Measurements from ENCODE around the gene SIRT2.

Gene SIRT2

GRCh38 chr19:38921420-38922274, 22.2 kb upstream of the SIRT2 start:
- Histone ChIP-seq H3K36me3 (ENCODE audit: low read length) (no peaks in the 10 kb centered on the region), H4K20me1 (ENCODE audit: low read depth, low read length) (no peaks in the 10 kb centered on the region), H2AFZ (ENCODE audit: low read depth, low read length, severe bottlenecking) (no peak overlapping the region), H3K27me3 (ENCODE audit: low read length) (no peaks in the 10 kb centered on the region), H3K79me2 (ENCODE audit: insufficient read depth, low read length) (no peaks in the 10 kb centered on the region), H3K9ac (ENCODE audit: low read length) (no peak overlapping the region), H3K9me3 (ENCODE audit: insufficient read depth, low read length) (no peaks in the 10 kb centered on the region), H3F3A (ENCODE audit: insufficient read depth) (no peaks in the 10 kb centered on the region), H3K9me2 (replicated peaks; ENCODE audit: insufficient read depth, low read length) (no peaks in the 10 kb centered on the region), H3K4me2 (ENCODE audit: low read depth, low read length, poor library complexity, severe bottlenecking) (no peak overlapping the region), H3K27ac (ENCODE audit: low read depth, low read length) (no peak overlapping the region), H3K4me3 (ENCODE audit: insufficient read depth, low read length, poor library complexity, severe bottlenecking) (no peak overlapping the region)
- TF ChIP-seq CTCF (IDR thresholded peaks at IDR 0.05; ENCODE audit: insufficient read depth, low read length, poor library complexity, severe bottlenecking) = no peak
- no peak for TF ChIP-seq EZH2phosphoT487 (conservative IDR thresholded peaks at IDR 0.05; ENCODE audit: low read length)

GRCh38 chr19:38920602-38921419, 21.4 kb upstream of the SIRT2 start:
- Histone ChIP-seq H3K4me3 (ENCODE audit: insufficient read depth, low read length, poor library complexity, severe bottlenecking) (no peak overlapping the region), H4K20me1 (ENCODE audit: low read depth, low read length) (no peaks in the 10 kb centered on the region), H3K9ac (ENCODE audit: low read length) (no peak overlapping the region), H3K79me2 (ENCODE audit: insufficient read depth, low read length) (no peaks in the 10 kb centered on the region), H3K9me2 (replicated peaks; ENCODE audit: insufficient read depth, low read length) (no peaks in the 10 kb centered on the region), H2AFZ (ENCODE audit: low read depth, low read length, severe bottlenecking) (no peak overlapping the region), H3K9me3 (ENCODE audit: insufficient read depth, low read length) (no peaks in the 10 kb centered on the region), H3K36me3 (ENCODE audit: low read length) (no peaks in the 10 kb centered on the region), H3K4me2 (ENCODE audit: low read depth, low read length, poor library complexity, severe bottlenecking) (no peak overlapping the region), H3K27ac (ENCODE audit: low read depth, low read length) (no peak overlapping the region), H3K27me3 (ENCODE audit: low read length) (no peaks in the 10 kb centered on the region), H3F3A (ENCODE audit: insufficient read depth) (no peaks in the 10 kb centered on the region)
- TF ChIP-seq CTCF (IDR thresholded peaks at IDR 0.05; ENCODE audit: insufficient read depth, low read length, poor library complexity, severe bottlenecking) = no peak
- TF ChIP-seq EZH2phosphoT487 (conservative IDR thresholded peaks at IDR 0.05; ENCODE audit: low read length) = no peak

- Histone ChIP-seq H3K79me2 (ENCODE audit: insufficient read depth, low read length) (no peaks in the 10 kb centered on the region), H3K27me3 (ENCODE audit: low read length) (no peaks in the 10 kb centered on the region), H3K27ac (ENCODE audit: low read depth, low read length) (no peak overlapping the region), H3F3A (ENCODE audit: insufficient read depth) (no peaks in the 10 kb centered on the region), H2AFZ (ENCODE audit: low read depth, low read length, severe bottlenecking) (no peak overlapping the region), H3K4me3 (ENCODE audit: insufficient read depth, low read length, poor library complexity, severe bottlenecking) (no peak overlapping the region), H3K36me3 (ENCODE audit: low read length) (no peaks in the 10 kb centered on the region), H3K9ac (ENCODE audit: low read length) (no peak overlapping the region), H3K9me2 (replicated peaks; ENCODE audit: insufficient read depth, low read length) (no peaks in the 10 kb centered on the region), H3K4me2 (ENCODE audit: low read depth, low read length, poor library complexity, severe bottlenecking) (no peak overlapping the region), H3K9me3 (ENCODE audit: insufficient read depth, low read length) (no peaks in the 10 kb centered on the region), H4K20me1 (ENCODE audit: low read depth, low read length) (no peaks in the 10 kb centered on the region)
- TF ChIP-seq CTCF (IDR thresholded peaks at IDR 0.05; ENCODE audit: insufficient read depth, low read length, poor library complexity, severe bottlenecking) (no peak), EZH2phosphoT487 (conservative IDR thresholded peaks at IDR 0.05; ENCODE audit: low read length) (no peak)
Observed at GRCh38 chr19:38919837-38920601, 20.6 kb upstream of the SIRT2 start.
